GM13977 (cell line): ENCODE data around the gene SLX4.

Experiments
- DNase-seq: peaks from one replicate; pipeline ENCODE4 v3.0.0; 2012; ENCODE audit warnings: low spot score
- CTCF ChIP-seq: IDR thresholded peaks from 2 replicates; pipeline ENCODE4 v1.5.1; 2012; ENCODE audit warnings: mild to moderate bottlenecking, control low read depth; ENCODE audit not compliant: insufficient read depth; ENCODE audit errors: extremely low read depth, missing control alignments
- in situ Hi-C: fragments of 300-500 bp; cut with MboI; formaldehyde crosslinking; loops from one replicate; pipeline ENCODE4 v1.12.0; 2022; ENCODE audit warnings: low sequenced_read_pairs, low pct_unique_long_range_greater_than_20kb, mixed read lengths, inconsistent platforms; ENCODE audit not compliant: unreplicated experiment

Gene SLX4

GRCh38 chr16:3607634-3608033, 3.8 kb downstream of the SLX4 start:
- DNase-seq: no peak
- no peak for TF ChIP-seq CTCF
- in situ Hi-C loops: no loop called here

- no peak for DNase-seq
- no peak for TF ChIP-seq CTCF
- in situ Hi-C loops: no loop called here
These were observed 4.2 kb downstream of the SLX4 start for GRCh38 chr16:3607161-3607560.

- TF ChIP-seq CTCF: no peak
- in situ Hi-C loops: no loop called here
- DNase-seq: no peak
These were observed 5.0 kb downstream of the SLX4 start for GRCh38 chr16:3606441-3606840.

- DNase-seq: no peak
- TF ChIP-seq CTCF: no peak
- in situ Hi-C loops: no loop called here
These were observed 9.1 kb downstream of the SLX4 start for GRCh38 chr16:3602320-3602653.

GRCh38 chr16:3601614-3602319, 9.6 kb downstream of the SLX4 start:
- no peak for DNase-seq
- TF ChIP-seq CTCF: no peak
- in situ Hi-C loops: no loop called here

- TF ChIP-seq CTCF: no peak
- no peak for DNase-seq
- in situ Hi-C loops: no loop called here
These were observed 11.5 kb downstream of the SLX4 start for GRCh38 chr16:3599922-3600321.

- no peak for DNase-seq
- in situ Hi-C loops: no loop called here
- TF ChIP-seq CTCF: no peak
These were observed 12.3 kb downstream of the SLX4 start for GRCh38 chr16:3599121-3599520.
